GM23338 (cell line): Measurements from ENCODE around the gene BRINP2.

Source experiments
- CREB1 ChIP-seq: fragments of 250-450 bp; sonication (Bioruptor Pico); IDR thresholded peaks from 2 replicates; pipeline ENCODE4 v1.5.0; 2020; ENCODE audit warnings: low read depth, mild to moderate bottlenecking, moderate library complexity
- CTCF ChIP-seq, 2 experiments: fragments of 200-600 bp in 1 of 2; sonication (generic) in 1 of 2; conservative IDR thresholded peaks; 2 replicates each; pipeline versions ENCODE4 v1.5.1 to v1.6.1; 2016 to 2017; ENCODE audit warnings: antibody characterized with exemption in 2 of 2, low read depth in 2 of 2, mild to moderate bottlenecking in 2 of 2, moderate library complexity in 1 of 2
- ETS1 ChIP-seq: IDR thresholded peaks from 2 replicates; pipeline ENCODE4 v1.6.1; 2016; ENCODE audit warnings: antibody characterized with exemption
- EZH2 ChIP-seq: fragments of 200-600 bp; sonication (generic); IDR thresholded peaks from one replicate; pipeline ENCODE4 v1.8.0; 2017; ENCODE audit warnings: antibody characterized with exemption, mild to moderate bottlenecking, low read depth; ENCODE audit not compliant: unreplicated experiment
- EZH2phosphoT487 ChIP-seq: fragments of 200-600 bp; sonication (generic); IDR thresholded peaks from one replicate; pipeline ENCODE4 v1.8.1; 2018; ENCODE audit warnings: antibody characterized with exemption; ENCODE audit not compliant: unreplicated experiment
- JUNB ChIP-seq: IDR thresholded peaks from one replicate; pipeline ENCODE4 v1.6.1; 2016; ENCODE audit warnings: antibody characterized with exemption; ENCODE audit not compliant: unreplicated experiment
- NANOG ChIP-seq: IDR thresholded peaks from 2 replicates; pipeline ENCODE4 v1.6.1; 2016; ENCODE audit warnings: antibody characterized with exemption, borderline replicate concordance
- POLR2AphosphoS5 ChIP-seq: IDR thresholded peaks from 2 replicates; pipeline ENCODE4 v1.6.1; 2016; ENCODE audit warnings: antibody characterized with exemption, low read depth
- STAT1 ChIP-seq: IDR thresholded peaks from one replicate; pipeline ENCODE4 v1.6.1; 2016; ENCODE audit warnings: antibody characterized with exemption; ENCODE audit not compliant: unreplicated experiment
- ZNF114 ChIP-seq: fragments of 250-450 bp; sonication (Bioruptor Pico); IDR thresholded peaks from 2 replicates; pipeline ENCODE4 v1.5.0; 2020; ENCODE audit warnings: mild to moderate bottlenecking, moderate library complexity

GRCh38 chr1:177247623-177248176, 76.9 kb downstream of the BRINP2 start:
- TF ChIP-seq CTCF (conservative IDR thresholded peaks at IDR 0.05; ENCODE audit: low read depth in 2 of 2): no peak
- TF ChIP-seq EZH2phosphoT487: no peak
- TF ChIP-seq POLR2AphosphoS5: no peak
- no peak for TF ChIP-seq CREB1
- TF ChIP-seq NANOG: no peak
- TF ChIP-seq ETS1: no peak
- no peak for TF ChIP-seq STAT1
- no peak for TF ChIP-seq EZH2
- TF ChIP-seq ZNF114: no peak
- no peak for TF ChIP-seq JUNB
